Trophoblast cell (in vitro differentiated cells and primary cell): ENCODE results near the gene ANKS1B.

Source experiments
- DNase-seq, 2 donors: peaks; one replicate each; pipeline ENCODE4 v3.0.0-alpha.2; 2016
- H2AFZ ChIP-seq: 2 replicates; pipeline ENCODE4 v1.6.1; 2013; ENCODE audit warnings: low read length, moderate library complexity, mild to moderate bottlenecking; ENCODE audit not compliant: insufficient read depth, poor library complexity
- H2AK5ac ChIP-seq: 2 replicates; pipeline ENCODE4 v1.6.1; 2013; ENCODE audit warnings: mild to moderate bottlenecking, low read length
- H2BK120ac ChIP-seq: 2 replicates; pipeline ENCODE4 v1.6.1; 2013; ENCODE audit warnings: low read length, mild to moderate bottlenecking, moderate library complexity; ENCODE audit not compliant: insufficient read depth, poor library complexity
- H2BK12ac ChIP-seq: 2 replicates; pipeline ENCODE4 v1.6.1; 2013; ENCODE audit warnings: mild to moderate bottlenecking, low read length, moderate library complexity
- H2BK5ac ChIP-seq: 2 replicates; pipeline ENCODE4 v1.6.1; 2013; ENCODE audit warnings: low read length, low read depth, moderate library complexity, mild to moderate bottlenecking; ENCODE audit not compliant: poor library complexity
- H3K14ac ChIP-seq: 2 replicates; pipeline ENCODE4 v1.6.1; 2013; ENCODE audit warnings: mild to moderate bottlenecking, low read length
- H3K18ac ChIP-seq: 2 replicates; pipeline ENCODE4 v1.6.1; 2013; ENCODE audit warnings: mild to moderate bottlenecking, low read length
- H3K23ac ChIP-seq: 2 replicates; pipeline ENCODE4 v1.6.1; 2013; ENCODE audit warnings: low read length
- H3K27ac ChIP-seq: 2 replicates; pipeline ENCODE4 v1.5.1; 2013; ENCODE audit warnings: low read depth, mild to moderate bottlenecking, inconsistent platforms, low read length, moderate library complexity
- H3K27me3 ChIP-seq: 2 replicates; pipeline ENCODE4 v1.6.1; 2013; ENCODE audit warnings: inconsistent platforms, mild to moderate bottlenecking, low read length, moderate library complexity; ENCODE audit not compliant: insufficient read depth
- H3K36me3 ChIP-seq, 2 experiments: 1 replicate in 1 of 2; 2 replicates in 1 of 2; pipeline ENCODE4 v1.6.1; 2013; ENCODE audit warnings: low read length in 2 of 2, mild to moderate bottlenecking in 2 of 2, moderate library complexity in 1 of 2; ENCODE audit not compliant: insufficient read depth in 2 of 2, control insufficient read depth in 1 of 2
- H3K4ac ChIP-seq: 2 replicates; pipeline ENCODE4 v1.6.1; 2013; ENCODE audit warnings: low read depth, mild to moderate bottlenecking, low read length, moderate library complexity
- H3K4me1 ChIP-seq, 2 experiments: 1 replicate in 1 of 2; 2 replicates in 1 of 2; pipeline ENCODE4 v1.6.1; 2013; ENCODE audit warnings: low read length in 2 of 2, mild to moderate bottlenecking in 2 of 2, moderate library complexity in 1 of 2; ENCODE audit not compliant: insufficient read depth in 2 of 2, control insufficient read depth in 1 of 2
- H3K4me2 ChIP-seq: 2 replicates; pipeline ENCODE4 v1.6.1; 2013; ENCODE audit warnings: inconsistent platforms, mild to moderate bottlenecking, low read length, moderate library complexity
- H3K4me3 ChIP-seq: 2 replicates; pipeline ENCODE4 v1.5.1; 2013; ENCODE audit warnings: mild to moderate bottlenecking, low read depth, low read length, inconsistent platforms
- H3K79me1 ChIP-seq: one replicate; pipeline ENCODE4 v1.6.1; 2013; ENCODE audit warnings: low read length
- H3K79me2 ChIP-seq: 2 replicates; pipeline ENCODE4 v1.6.1; 2013; ENCODE audit warnings: low read length, mild to moderate bottlenecking; ENCODE audit not compliant: control insufficient read depth, insufficient read depth, poor library complexity
- H3K9ac ChIP-seq: 2 replicates; pipeline ENCODE4 v1.6.1; 2013; ENCODE audit warnings: mild to moderate bottlenecking, low read length
- H3K9me3 ChIP-seq: 2 replicates; pipeline ENCODE4 v1.6.1; 2013; ENCODE audit warnings: low read depth, mild to moderate bottlenecking, control low read depth, inconsistent platforms, low read length; ENCODE audit not compliant: insufficient read depth
- H4K12ac ChIP-seq: 2 replicates; pipeline ENCODE4 v1.6.1; 2013; ENCODE audit warnings: low read depth, mild to moderate bottlenecking, low read length, moderate library complexity
- H4K8ac ChIP-seq: 2 replicates; pipeline ENCODE4 v1.6.1; 2013; ENCODE audit warnings: low read depth, mild to moderate bottlenecking, low read length, moderate library complexity
- H4K91ac ChIP-seq: one replicate; pipeline ENCODE4 v1.6.1; 2013; ENCODE audit warnings: low read depth, mild to moderate bottlenecking, low read length, moderate library complexity
- WGBS: extraction: QIAGEN DNeasy Blood & Tissue Kit; methylation state at CpG from one replicate; pipeline ENCODE4 v1.1.7; 2013; ENCODE audit warnings: missing lambda C conversion rate; ENCODE audit not compliant: insufficient read length, insufficient coverage; ENCODE audit errors: extremely low coverage; 5-methylcytosine and 5-hydroxymethylcytosine counted together

The ANKS1B gene

DNA sequence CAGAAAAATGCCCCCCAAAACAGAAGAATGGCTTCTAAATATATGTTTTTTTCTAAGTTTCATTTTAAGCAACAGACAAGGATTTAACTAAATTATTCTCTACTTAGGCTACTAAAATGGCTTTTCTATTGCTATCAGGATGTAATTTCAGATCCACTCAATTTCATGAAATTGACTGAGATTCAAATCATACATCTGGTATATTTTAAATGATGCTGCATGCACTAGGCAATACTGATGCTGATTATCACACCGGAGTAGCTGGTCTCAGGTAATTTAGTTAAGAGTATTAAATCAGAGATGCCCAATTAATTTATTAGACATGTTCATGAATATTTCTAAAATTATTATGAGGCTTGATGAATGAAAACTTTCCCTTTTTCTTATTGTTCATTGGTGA, 1188.0 kb downstream of the ANKS1B start:
- no peak overlapping the region for H2BK120ac ChIP-seq
- H3K4me3 ChIP-seq, result no peak overlapping the region
- H3K36me3 ChIP-seq, result no peaks in the 10 kb centered on the region
- no peaks in the 10 kb centered on the region for H3K27me3 ChIP-seq
- no peak overlapping the region for H4K8ac ChIP-seq
- H2AK5ac ChIP-seq, result no peak overlapping the region
- H3K14ac ChIP-seq, result no peak overlapping the region
- H2AFZ ChIP-seq, result no peak overlapping the region
- H3K4me1 ChIP-seq, result no peaks in the 10 kb centered on the region
- no peak overlapping the region for H2BK5ac ChIP-seq
- no peak overlapping the region for H3K23ac ChIP-seq
- DNase-seq, result no peak
- H4K91ac ChIP-seq, result no peak overlapping the region
- no peaks in the 10 kb centered on the region for H3K79me1 ChIP-seq
- H3K4me2 ChIP-seq, result no peak overlapping the region
- no peak overlapping the region for H4K12ac ChIP-seq
- no peak overlapping the region for H2BK12ac ChIP-seq
- no peaks in the 10 kb centered on the region for H3K79me2 ChIP-seq
- no peak overlapping the region for H3K27ac ChIP-seq
- H3K9me3 ChIP-seq, result no peaks in the 10 kb centered on the region
- H3K4ac ChIP-seq, result no peak overlapping the region
- no peak overlapping the region for H3K9ac ChIP-seq
- H3K18ac ChIP-seq, result no peak overlapping the region
- WGBS, result no CpG with 5 or more reads among the region's 1 CpG

DNA sequence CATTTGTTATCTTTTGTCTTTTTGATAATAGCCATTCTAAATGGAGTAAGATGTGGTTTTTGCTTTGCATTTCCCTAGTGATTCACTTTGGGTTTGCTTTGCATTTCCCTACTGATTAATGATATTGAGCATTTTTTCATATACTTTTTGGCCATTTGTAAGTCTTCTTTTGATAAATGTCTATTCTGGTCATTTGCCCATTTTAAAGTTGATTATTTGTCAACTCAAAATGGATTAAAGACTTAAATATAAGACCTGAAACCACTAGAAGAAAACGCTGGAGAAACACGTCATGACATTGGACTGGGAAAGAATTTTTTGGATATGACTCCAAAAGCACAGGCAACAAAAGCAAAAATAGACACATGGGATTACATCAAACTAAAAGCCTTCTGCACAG, 1191.6 kb downstream of the ANKS1B start:
- no peak overlapping the region for H2AFZ ChIP-seq

DNA sequence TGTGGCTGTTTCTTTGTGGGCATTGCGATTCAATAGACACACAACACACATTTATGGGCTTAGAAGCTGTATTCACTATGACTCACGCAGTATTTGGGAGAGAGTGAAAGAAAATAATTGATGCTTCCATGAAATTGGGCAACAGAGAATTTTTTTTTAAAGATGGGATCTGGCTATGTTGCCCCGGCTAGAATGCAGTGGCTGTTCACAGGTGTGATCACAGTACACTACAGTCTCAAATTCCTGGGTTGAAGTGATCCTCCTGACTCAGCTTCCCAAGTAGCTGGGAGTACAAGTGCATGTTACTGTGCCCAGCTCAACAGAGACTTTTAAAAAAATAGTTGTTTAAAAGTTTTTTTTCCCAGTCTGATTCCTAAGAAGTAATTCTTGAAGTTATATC, 1193.3 kb downstream of the ANKS1B start:
- H3K4me1 ChIP-seq, result no peaks in the 10 kb centered on the region
- no peak overlapping the region for H2BK12ac ChIP-seq
- H3K23ac ChIP-seq, result no peak overlapping the region
- no peak overlapping the region for H3K18ac ChIP-seq
- no peak overlapping the region for H2AK5ac ChIP-seq
- H4K12ac ChIP-seq, result no peak overlapping the region
- H2AFZ ChIP-seq, result no peak overlapping the region
- H4K91ac ChIP-seq, result no peak overlapping the region
- no peaks in the 10 kb centered on the region for H3K36me3 ChIP-seq
- no peaks in the 10 kb centered on the region for H3K79me1 ChIP-seq
- no peaks in the 10 kb centered on the region for H3K9me3 ChIP-seq
- H3K9ac ChIP-seq, result no peak overlapping the region
- WGBS, result no CpG with 5 or more reads among the region's 3 CpGs
- H4K8ac ChIP-seq, result no peak overlapping the region
- no peak for DNase-seq
- no peak overlapping the region for H2BK120ac ChIP-seq
- H3K4me3 ChIP-seq, result no peak overlapping the region
- H3K14ac ChIP-seq, result no peak overlapping the region
- H3K4me2 ChIP-seq, result no peak overlapping the region
- H3K27ac ChIP-seq, result no peak overlapping the region
- no peak overlapping the region for H2BK5ac ChIP-seq
- H3K4ac ChIP-seq, result no peak overlapping the region
- H3K79me2 ChIP-seq, result no peaks in the 10 kb centered on the region
- no peaks in the 10 kb centered on the region for H3K27me3 ChIP-seq

More for the DNA sequence above, 1191.6 kb downstream of the ANKS1B start:
- no peak overlapping the region for H3K23ac ChIP-seq
- no peaks in the 10 kb centered on the region for H3K79me2 ChIP-seq
- no peak for DNase-seq
- H2BK12ac ChIP-seq, result no peak overlapping the region
- H4K91ac ChIP-seq, result no peak overlapping the region
- H3K9me3 ChIP-seq, result no peaks in the 10 kb centered on the region
- H3K36me3 ChIP-seq, result no peaks in the 10 kb centered on the region
- H2BK120ac ChIP-seq, result no peak overlapping the region
- H2BK5ac ChIP-seq, result no peak overlapping the region
- no peak overlapping the region for H3K4me3 ChIP-seq
- H4K12ac ChIP-seq, result no peak overlapping the region
- H3K79me1 ChIP-seq, result no peaks in the 10 kb centered on the region
- H3K27ac ChIP-seq, result no peak overlapping the region
- H4K8ac ChIP-seq, result no peak overlapping the region
- no peak overlapping the region for H3K18ac ChIP-seq
- no peaks in the 10 kb centered on the region for H3K27me3 ChIP-seq
- no peak overlapping the region for H3K9ac ChIP-seq
- H2AK5ac ChIP-seq, result no peak overlapping the region
- H3K4me2 ChIP-seq, result no peak overlapping the region
- no peak overlapping the region for H3K14ac ChIP-seq
- WGBS, result no CpG with 5 or more reads among the region's 2 CpGs
- H3K4ac ChIP-seq, result no peak overlapping the region
- no peaks in the 10 kb centered on the region for H3K4me1 ChIP-seq

DNA sequence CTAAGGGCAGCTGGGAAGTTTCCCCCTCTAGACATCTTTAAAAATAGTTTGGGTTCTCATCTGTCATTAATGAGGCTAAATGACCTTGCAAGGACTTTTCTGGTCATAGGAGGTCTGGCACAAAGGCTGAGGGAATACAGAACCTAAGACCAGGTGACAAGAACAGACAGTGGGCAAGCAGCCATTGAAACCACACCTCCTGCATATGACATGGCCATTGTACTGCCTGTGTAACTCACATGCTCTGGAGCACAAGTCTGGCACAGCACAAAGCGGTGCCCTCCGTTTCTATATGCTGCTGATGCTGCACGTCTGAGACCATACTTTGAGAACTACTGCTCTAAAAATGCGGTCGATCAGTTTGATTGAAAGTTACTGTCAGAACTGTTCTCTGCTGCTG, 1196.3 kb downstream of the ANKS1B start:
- no peak for DNase-seq
- whole genome bisulfite sequencing, result no CpG with 5 or more reads among the region's 5 CpGs
- Histone ChIP-seq H2BK12ac (no peak overlapping the region), H3K18ac (no peak overlapping the region), H3K9ac (no peak overlapping the region), H3K23ac (no peak overlapping the region), H2AK5ac (no peak overlapping the region), H3K4ac (no peak overlapping the region), H3K4me3 (no peak overlapping the region), H3K4me1 (no peaks in the 10 kb centered on the region), H4K91ac (no peak overlapping the region), H2AFZ (no peak overlapping the region), H3K9me3 (no peaks in the 10 kb centered on the region), H3K27me3 (no peaks in the 10 kb centered on the region), H3K27ac (no peak overlapping the region), H4K8ac (no peak overlapping the region), H2BK5ac (no peak overlapping the region), H3K79me1 (no peaks in the 10 kb centered on the region), H3K79me2 (no peaks in the 10 kb centered on the region), H4K12ac (no peak overlapping the region), H3K36me3 (no peaks in the 10 kb centered on the region), H3K4me2 (no peak overlapping the region), H3K14ac (no peak overlapping the region), H2BK120ac (no peak overlapping the region)
